Measurements from ENCODE around the gene BICDL2. TPM values are rescaled to one million over a fixed set of nuclear protein-coding genes. Genes with fewer than 3 reads are reported as not detected.

BICDL2 gene
- polyA plus RNA-seq, 1 of the 3 experiments (the other 2 are of a cell fraction) = not detected

- POLR2A ChIA-PET = interaction anchor here (1.3 kb wide), 1 partner anchor 8 kb away, joined by 4 read pairs; no protein-coding TSS in a partner anchor
Observed at GRCh38 chr16:2982402-2982801, 54.3 kb downstream of the BICDL2 start.

GRCh38 chr16:2981899-2982250, 54.9 kb downstream of the BICDL2 start:
- no peaks in the 10 kb centered on the region for H3K9me2 ChIP-seq
- H3K9ac ChIP-seq = no peak overlapping the region
- peaks cover 4 to 24% of the 10 kb centered on the region in 2 experiments; a peak in 2 of 4 replicates for H3K4me1 ChIP-seq (ENCODE audit: control insufficient read depth in 1 of 2, insufficient read depth in 2 of 2, low read depth in 1 of 2, low read length in 1 of 2)
- H4K20me1 ChIP-seq (ENCODE audit: insufficient read depth) = no peaks in the 10 kb centered on the region
- H3F3A ChIP-seq (replicated peaks; ENCODE audit: insufficient read depth) = peaks cover 10% of the 10 kb centered on the region
- H3K27me3 ChIP-seq (ENCODE audit: insufficient read depth) = no peaks in the 10 kb centered on the region
- H3K27ac ChIP-seq (ENCODE audit: low read depth in 2 of 2, low read length in 1 of 2) = no peak overlapping the region
- no peak overlapping the region for H2AFZ ChIP-seq (ENCODE audit: low read depth)
- TF ChIP-seq CHD2 (IDR thresholded peaks at IDR 0.05; ENCODE audit: low read length, partially characterized antibody) (no peak), TCF12 (IDR thresholded peaks at IDR 0.05) (no peak), MXI1 (IDR thresholded peaks at IDR 0.05; ENCODE audit: low read depth, low read length) (no peak), USF1 (IDR thresholded peaks at IDR 0.05; ENCODE audit: borderline replicate concordance, low read depth) (no peak), EP300 (IDR thresholded peaks at IDR 0.05; ENCODE audit: borderline replicate concordance in 1 of 2, low read depth in 1 of 2, low read length in 1 of 2) (no peak)
- 88% methylated on average over 4 of the region's 4 CpGs for WGBS (ENCODE audit: low lambda C conversion rate)
- H3K9me3 ChIP-seq = no peaks in the 10 kb centered on the region
- no peak overlapping the region for H3K4me2 ChIP-seq
- no peak overlapping the region for H3K4me3 ChIP-seq (ENCODE audit: low read depth in 2 of 2, low read length in 1 of 2)
- ChIA-PET CTCF (interaction anchor here (1.0 to 3.1 kb wide), 6 partner anchors 8 to 148 kb away, joined by 3 to 25 read pairs (median 4); partner anchors contain the start of gene KREMEN2), POLR2A (interaction anchor here (1.3 to 2.2 kb wide), 2 partner anchors 8 to 12 kb away, joined by 4 to 12 read pairs; partner anchors contain the start of gene PAQR4)
- DNase-seq = no peak
- H3K36me3 ChIP-seq (replicated peaks in 1 of 2; ENCODE audit: control insufficient read depth in 1 of 2, insufficient read depth in 2 of 2, low read length in 1 of 2) = no peaks in the 10 kb centered on the region
- peaks cover 16% of the 10 kb centered on the region; the same call in 1 of the 2 replicates for H3K79me2 ChIP-seq (ENCODE audit: insufficient read depth)

More at GRCh38 chr16:2982402-2982801, 54.3 kb downstream of the BICDL2 start:
- no peaks in the 10 kb centered on the region for H3K36me3 ChIP-seq (replicated peaks in 1 of 2; ENCODE audit: control insufficient read depth in 1 of 2, insufficient read depth in 2 of 2, low read length in 1 of 2)
- H3K9me3 ChIP-seq = no peaks in the 10 kb centered on the region
- CTCF ChIA-PET = interaction anchor here (0.9 to 3.1 kb wide), 6 partner anchors 8 to 147 kb away, joined by 3 to 25 read pairs (median 5); partner anchors contain the start of gene KREMEN2
- no peak for DNase-seq
- no peak overlapping the region for H2AFZ ChIP-seq (ENCODE audit: low read depth)
- H3K9me2 ChIP-seq = no peaks in the 10 kb centered on the region
- H3K79me2 ChIP-seq (ENCODE audit: insufficient read depth) = peaks cover 16% of the 10 kb centered on the region; the same call in 1 of the 2 replicates
- H3F3A ChIP-seq (replicated peaks; ENCODE audit: insufficient read depth) = peaks cover 10% of the 10 kb centered on the region
- H3K27ac ChIP-seq (ENCODE audit: low read depth in 2 of 2, low read length in 1 of 2) = no peak overlapping the region
- 95% methylated on average over 5 of the region's 5 CpGs for WGBS (ENCODE audit: low lambda C conversion rate)
- H3K4me2 ChIP-seq = no peak overlapping the region
- no peaks in the 10 kb centered on the region for H4K20me1 ChIP-seq (ENCODE audit: insufficient read depth)
- H3K27me3 ChIP-seq (ENCODE audit: insufficient read depth) = no peaks in the 10 kb centered on the region
- TF ChIP-seq CTCF (IDR thresholded peaks at IDR 0.05) (no peak), TCF12 (IDR thresholded peaks at IDR 0.05) (no peak), RCOR1 (IDR thresholded peaks at IDR 0.05; ENCODE audit: low read length) (no peak), USF2 (IDR thresholded peaks at IDR 0.05; ENCODE audit: borderline replicate concordance, low read depth, low read length) (no peak), EP300 (IDR thresholded peaks at IDR 0.05; ENCODE audit: borderline replicate concordance in 1 of 2, low read depth in 1 of 2, low read length in 1 of 2) (no peak), GATA2 (CRISPR knock-in tag; IDR thresholded peaks at IDR 0.05) (no peak)
- no peak overlapping the region for H3K4me3 ChIP-seq (ENCODE audit: low read depth in 2 of 2, low read length in 1 of 2)
- H3K4me1 ChIP-seq (ENCODE audit: control insufficient read depth in 1 of 2, insufficient read depth in 2 of 2, low read depth in 1 of 2, low read length in 1 of 2) = peaks cover 4 to 24% of the 10 kb centered on the region in 2 experiments; a peak in 2 of 4 replicates
- H3K9ac ChIP-seq = no peak overlapping the region

Measured in SK-N-SH (cell line).